Hematopoietic multipotent progenitor cell treated with erythropoietin and hydrocortisone succinate and interleukin-3 and kit ligand, for 15 days (in vitro differentiated cells): ENCODE measurements around the gene USF2.

ENCODE experiments used
- DNase-seq: peaks from one replicate; pipeline ENCODE4 v3.0.0-alpha.2; 2015; ENCODE audit warnings: low spot score

Gene USF2

GRCh38 chr19:35301961-35302360, 33.2 kb downstream of the USF2 start:
- no peak for DNase-seq

- no peak for DNase-seq
Measured at GRCh38 chr19:35302446-35302845, 33.7 kb downstream of the USF2 start.

GRCh38 chr19:35303357-35303915, 34.7 kb downstream of the USF2 start:
- DNase-seq: no peak

- no peak for DNase-seq
Measured at GRCh38 chr19:35304036-35304435, 35.3 kb downstream of the USF2 start.

GRCh38 chr19:35305181-35305580, 36.4 kb downstream of the USF2 start:
- DNase-seq: no peak

- peak; percentile 4 for DNase-seq
Measured at GRCh38 chr19:35306473-35307246, 37.9 kb downstream of the USF2 start.

GRCh38 chr19:35307931-35308330, 39.2 kb downstream of the USF2 start:
- no peak for DNase-seq

- DNase-seq: no peak
Measured at GRCh38 chr19:35308910-35309309, 40.1 kb downstream of the USF2 start.

- no peak for DNase-seq
Measured at GRCh38 chr19:35309481-35310279, 40.9 kb downstream of the USF2 start.

- no peak for DNase-seq
Measured at GRCh38 chr19:35310331-35310730, 41.6 kb downstream of the USF2 start.

GRCh38 chr19:35310811-35311465, 42.2 kb downstream of the USF2 start:
- DNase-seq: no peak

GRCh38 chr19:35311901-35312665, 43.3 kb downstream of the USF2 start:
- no peak for DNase-seq

- DNase-seq: no peak
Measured at GRCh38 chr19:35313587-35313986, 44.8 kb downstream of the USF2 start.

GRCh38 chr19:35314031-35314430, 45.3 kb downstream of the USF2 start:
- DNase-seq: no peak

GRCh38 chr19:35314858-35315470, 46.2 kb downstream of the USF2 start:
- DNase-seq: no peak

- DNase-seq: no peak
Measured at GRCh38 chr19:35315883-35316282, 47.1 kb downstream of the USF2 start.

GRCh38 chr19:35316560-35316959, 47.8 kb downstream of the USF2 start:
- no peak for DNase-seq

- no peak for DNase-seq
Measured at GRCh38 chr19:35317464-35318043, 48.8 kb downstream of the USF2 start.

- DNase-seq: no peak
Measured at GRCh38 chr19:35318679-35319448, 50.1 kb downstream of the USF2 start.

- no peak for DNase-seq
Measured at GRCh38 chr19:35320065-35320713, 51.4 kb downstream of the USF2 start.
